Esophagus (tissue), 2 donors: ENCODE results near the gene N4BP2L1. TPM values are rescaled to one million over a fixed set of nuclear protein-coding genes. Genes with fewer than 3 reads are reported as not detected.
A peak's percentile ranks its signal among the peaks of the same experiment; 100 is the strongest.

Source experiments
- H3K27ac ChIP-seq, 2 donors: one replicate each; pipeline ENCODE4 v1.5.1; 2013; ENCODE audit warnings: low read depth in 2 of 2, mild to moderate bottlenecking in 2 of 2, inconsistent platforms in 1 of 2, low read length in 1 of 2, moderate library complexity in 1 of 2
- H3K27me3 ChIP-seq, 2 donors: one replicate each; pipeline ENCODE4 v1.6.1; 2013; ENCODE audit warnings: low read length in 2 of 2, control low read depth in 1 of 2, mild to moderate bottlenecking in 1 of 2; ENCODE audit not compliant: insufficient read depth in 2 of 2, control insufficient read depth in 1 of 2
- H3K36me3 ChIP-seq, 2 donors: one replicate each; pipeline ENCODE4 v1.6.1; 2013; ENCODE audit warnings: low read length in 1 of 2; ENCODE audit not compliant: control insufficient read depth in 2 of 2, insufficient read depth in 2 of 2
- H3K4me1 ChIP-seq, 2 donors: one replicate each; pipeline ENCODE4 v1.6.1; 2013; ENCODE audit warnings: low read length in 1 of 2; ENCODE audit not compliant: control insufficient read depth in 2 of 2, insufficient read depth in 2 of 2
- H3K4me3 ChIP-seq, 2 donors: one replicate each; pipeline ENCODE4 v1.5.1; 2013; ENCODE audit warnings: low read length in 2 of 2, mild to moderate bottlenecking in 2 of 2, low read depth in 1 of 2, moderate library complexity in 1 of 2
- H3K9me3 ChIP-seq, 2 donors: one replicate each; pipeline ENCODE4 v1.6.1; 2013; ENCODE audit warnings: mild to moderate bottlenecking in 2 of 2, low read depth in 1 of 2, low read length in 1 of 2, moderate library complexity in 1 of 2; ENCODE audit not compliant: control insufficient read depth in 2 of 2, insufficient read depth in 1 of 2
- WGBS, 2 donors: extraction: QIAGEN DNeasy Blood & Tissue Kit; methylation state at CpG; one replicate each; pipeline ENCODE4 v1.1.7; 2013; 5-methylcytosine and 5-hydroxymethylcytosine counted together
- polyA plus RNA-seq, 2 donors: library from polyadenylated mRNA; stranded (reverse); fragments of 200-250 nt; gene quantifications; one replicate each; pipeline ENCODE4 v1.2.3, GENCODE V29; 2013
- donor health status: healthy with polysubstance abuse.
- donor health status: Bipolar disorder and iron deficiency.

The N4BP2L1 gene
- polyA plus RNA-seq, 2 donors: 5.0 to 8.4 TPM

DNA sequence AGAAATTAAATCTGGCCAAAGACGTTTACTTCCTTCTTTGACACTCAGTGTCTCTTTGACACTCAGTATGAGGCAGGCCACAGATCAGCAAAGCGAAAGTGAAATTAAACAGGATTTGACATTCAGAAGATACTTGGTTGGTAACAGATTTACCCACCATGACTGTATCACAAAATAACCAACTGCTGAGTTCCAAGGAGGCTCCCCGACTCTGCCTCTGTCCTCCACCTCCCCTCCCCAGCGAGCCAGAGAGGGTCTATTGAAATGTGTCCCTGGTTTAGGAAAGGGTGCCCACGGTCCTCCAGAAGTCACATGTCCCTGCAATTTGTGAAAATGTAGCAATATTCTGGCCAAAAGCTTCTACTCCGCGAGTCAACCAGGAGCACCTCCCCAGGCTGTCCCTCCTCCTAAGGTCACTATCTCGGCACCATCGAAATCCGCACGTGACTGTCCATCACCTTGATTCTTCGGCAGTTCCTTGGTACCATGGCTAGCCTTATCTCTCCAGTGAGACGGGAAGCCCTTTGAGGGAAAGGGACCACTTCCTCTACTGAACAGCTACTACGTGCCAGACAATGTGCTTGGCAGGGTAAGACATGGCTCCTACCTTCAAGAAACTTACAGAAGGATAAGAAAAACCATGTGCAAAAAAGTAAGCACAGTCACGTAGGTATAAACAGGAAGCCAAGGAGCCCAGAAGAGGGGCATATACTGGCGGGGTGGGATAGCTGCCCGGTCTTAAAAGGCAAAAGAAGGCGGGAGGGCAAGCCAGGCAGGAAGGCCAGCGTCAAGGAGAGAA is 1.5 kb downstream of the N4BP2L1 start:
- Histone ChIP-seq H3K36me3 (no peaks in the 10 kb centered on the region), H3K27me3 (no peaks in the 10 kb centered on the region), H3K27ac (peak overlapping the region; percentile 81 to 92), H3K4me1 (peaks cover 0 to 5% of the 10 kb centered on the region in 2 donors), H3K4me3 (peak overlapping the region; percentile 68 to 83), H3K9me3 (no peaks in the 10 kb centered on the region)
- WGBS, 2 donors: 40 to 42% methylated on average over 19 of the region's 19 CpGs

DNA sequence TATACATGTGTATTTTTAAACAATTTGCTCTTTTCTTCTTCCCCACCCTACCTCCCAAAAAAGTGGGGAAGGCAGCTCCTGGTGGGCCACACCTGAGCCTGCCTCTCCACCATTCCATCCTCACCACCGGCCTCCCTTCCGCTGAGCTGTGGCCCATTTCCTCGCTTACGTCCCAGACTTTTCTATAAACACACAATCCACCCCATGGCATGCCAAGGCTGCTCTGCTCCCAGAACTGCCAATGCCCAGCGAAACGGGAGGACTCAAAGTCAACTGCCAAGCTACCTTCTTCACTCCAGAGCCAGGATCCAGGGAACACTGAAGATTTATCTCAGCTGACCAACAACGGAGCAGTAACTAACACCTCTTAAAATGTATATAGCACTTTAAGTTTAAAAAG is 2.8 kb downstream of the N4BP2L1 start:
- H3K27me3 ChIP-seq: no peaks in the 10 kb centered on the region
- H3K4me3 ChIP-seq: no peak overlapping the region
- H3K9me3 ChIP-seq: no peaks in the 10 kb centered on the region
- 90 to 92% methylated on average over 7 of the region's 7 CpGs for WGBS, 2 donors
- H3K4me1 ChIP-seq: peaks cover 0 to 5% of the 10 kb centered on the region in 2 donors
- peaks cover 0 to under 1% of the 10 kb centered on the region in 2 donors for H3K36me3 ChIP-seq
- no peak overlapping the region for H3K27ac ChIP-seq

DNA sequence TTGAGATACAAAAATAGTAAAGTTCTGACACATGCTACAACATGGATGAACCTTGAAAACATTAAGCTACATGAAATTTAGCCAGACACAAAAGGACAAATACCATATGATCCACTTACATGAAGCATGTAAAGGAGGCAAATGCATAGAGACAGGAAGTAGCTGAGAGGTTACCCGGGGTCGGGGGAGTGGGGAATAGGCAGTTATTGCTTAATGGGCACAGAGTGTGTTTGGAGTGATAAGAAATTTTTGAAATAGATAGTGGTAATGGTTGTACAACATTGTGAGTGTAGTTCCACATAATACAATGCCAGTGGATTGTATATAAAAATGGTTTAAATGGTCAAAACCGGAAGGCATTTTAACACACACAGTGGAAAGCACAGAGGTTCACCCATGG is 4.3 kb downstream of the N4BP2L1 start:
- 83 to 89% methylated on average over 3 of the region's 3 CpGs for WGBS, 2 donors
- H3K27me3 ChIP-seq: no peaks in the 10 kb centered on the region
- H3K4me1 ChIP-seq: peaks cover 0 to 5% of the 10 kb centered on the region in 2 donors
- H3K27ac ChIP-seq: no peak overlapping the region
- H3K9me3 ChIP-seq: peaks cover 2 to 4% of the 10 kb centered on the region in 2 donors
- no peak overlapping the region for H3K4me3 ChIP-seq
- H3K36me3 ChIP-seq: peaks cover 0 to 2% of the 10 kb centered on the region in 2 donors

DNA sequence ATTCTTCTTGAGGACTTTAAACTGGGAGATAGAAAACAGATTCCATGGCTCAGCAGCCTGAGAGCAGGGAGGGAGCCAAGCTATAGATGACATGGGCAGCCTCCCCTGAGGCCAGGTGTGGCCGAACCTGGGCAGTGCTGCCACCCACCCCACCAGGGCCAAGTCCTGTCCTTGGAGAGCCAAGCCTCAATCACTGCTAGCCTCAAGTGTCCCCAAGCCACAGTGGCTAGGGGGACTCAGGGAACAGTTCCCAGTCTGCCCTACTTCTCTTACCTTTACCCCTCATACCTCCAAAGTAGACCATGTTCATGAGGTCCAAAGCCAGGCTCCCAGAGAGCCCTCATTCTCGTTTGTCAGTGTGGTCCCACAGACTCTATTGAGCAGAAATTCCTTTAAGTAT is 8.1 kb downstream of the N4BP2L1 start:
- 89 to 91% methylated on average over 2 of the region's 2 CpGs for WGBS, 2 donors
- H3K4me3 ChIP-seq: no peak overlapping the region
- H3K4me1 ChIP-seq: no peaks in the 10 kb centered on the region
- H3K27me3 ChIP-seq: no peaks in the 10 kb centered on the region
- H3K36me3 ChIP-seq: peaks cover 0 to 2% of the 10 kb centered on the region in 2 donors
- peaks cover 2 to 4% of the 10 kb centered on the region in 2 donors for H3K9me3 ChIP-seq
- H3K27ac ChIP-seq: no peak overlapping the region

DNA sequence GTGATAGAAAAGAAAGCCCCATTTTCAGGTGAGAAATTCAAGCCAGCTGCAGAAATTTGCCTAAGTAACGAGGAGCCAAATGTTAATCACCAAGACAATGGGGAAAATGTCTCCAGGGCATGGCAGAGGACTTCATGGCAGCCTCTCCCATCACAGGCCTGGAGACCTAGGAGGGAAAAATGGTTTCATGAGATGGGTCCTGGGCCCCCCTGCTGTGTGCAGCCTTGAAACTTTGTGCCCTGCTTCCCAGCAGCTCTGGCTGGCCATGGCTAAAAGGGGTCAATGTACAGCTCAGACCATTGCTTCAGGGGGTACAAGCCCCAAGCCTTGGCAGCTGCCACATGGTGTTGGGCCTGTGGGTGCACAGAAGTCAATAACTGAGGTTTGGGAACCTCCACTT is 9.9 kb downstream of the N4BP2L1 start:
- WGBS, 2 donors: 83 to 92% methylated on average over 1 of the region's 1 CpG
- Histone ChIP-seq H3K9me3 (peaks cover 2 to 4% of the 10 kb centered on the region in 2 donors), H3K4me1 (no peaks in the 10 kb centered on the region), H3K4me3 (no peak overlapping the region), H3K27ac (no peak overlapping the region), H3K27me3 (no peaks in the 10 kb centered on the region), H3K36me3 (peaks cover 0 to 2% of the 10 kb centered on the region in 2 donors)

DNA sequence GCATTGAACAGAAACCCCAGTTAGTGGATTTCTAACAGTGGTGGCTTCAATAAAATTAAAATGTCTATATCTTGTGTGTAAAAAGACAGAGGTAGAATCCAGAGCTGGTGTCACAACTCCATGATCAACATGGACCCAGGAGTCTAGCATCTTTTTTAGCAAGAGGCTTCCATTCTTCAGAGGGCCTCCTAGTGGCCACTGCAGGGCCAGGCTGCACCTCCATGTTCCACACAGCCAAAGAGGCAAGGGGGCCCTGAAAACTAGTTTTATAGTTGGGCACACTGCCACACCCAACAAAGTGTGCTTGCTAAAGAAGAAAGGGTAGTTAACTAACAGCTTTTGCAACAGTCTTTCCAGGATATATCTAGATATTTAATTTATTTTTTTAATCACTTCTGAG is 12.9 kb downstream of the N4BP2L1 start:
- Histone ChIP-seq H3K4me1 (no peaks in the 10 kb centered on the region), H3K9me3 (peaks cover 2 to 3% of the 10 kb centered on the region in 2 donors), H3K27ac (no peak overlapping the region)

DNA sequence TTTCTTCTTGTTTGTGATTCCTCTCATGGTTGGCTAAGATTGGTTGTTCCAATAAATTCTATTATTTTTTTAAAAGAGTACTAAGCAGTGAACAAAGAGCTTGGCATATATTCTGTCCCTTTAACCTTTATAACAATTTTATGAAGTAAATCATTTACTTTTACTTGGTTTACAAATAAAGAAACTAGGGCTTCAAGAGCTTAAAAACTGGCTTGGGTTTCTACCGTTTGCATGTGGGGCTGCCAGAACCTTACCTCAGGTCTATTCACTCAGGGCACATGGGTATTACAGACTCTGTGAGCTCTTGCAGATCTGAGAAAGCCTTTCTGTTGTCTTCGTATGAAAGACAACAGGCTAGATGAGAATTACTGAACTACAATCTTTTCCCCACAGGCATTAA is 13.3 kb downstream of the N4BP2L1 start:
- Histone ChIP-seq H3K4me3 (no peak overlapping the region), H3K4me1 (no peaks in the 10 kb centered on the region), H3K27me3 (no peaks in the 10 kb centered on the region), H3K36me3 (no peaks in the 10 kb centered on the region), H3K9me3 (no peaks in the 10 kb centered on the region), H3K27ac (no peak overlapping the region)
- 67 to 77% methylated on average over 2 of the region's 2 CpGs for WGBS, 2 donors

More for the DNA sequence above, 12.9 kb downstream of the N4BP2L1 start:
- peaks cover 0 to under 1% of the 10 kb centered on the region in 2 donors for H3K36me3 ChIP-seq
- H3K4me3 ChIP-seq: no peak overlapping the region
- H3K27me3 ChIP-seq: no peaks in the 10 kb centered on the region

DNA sequence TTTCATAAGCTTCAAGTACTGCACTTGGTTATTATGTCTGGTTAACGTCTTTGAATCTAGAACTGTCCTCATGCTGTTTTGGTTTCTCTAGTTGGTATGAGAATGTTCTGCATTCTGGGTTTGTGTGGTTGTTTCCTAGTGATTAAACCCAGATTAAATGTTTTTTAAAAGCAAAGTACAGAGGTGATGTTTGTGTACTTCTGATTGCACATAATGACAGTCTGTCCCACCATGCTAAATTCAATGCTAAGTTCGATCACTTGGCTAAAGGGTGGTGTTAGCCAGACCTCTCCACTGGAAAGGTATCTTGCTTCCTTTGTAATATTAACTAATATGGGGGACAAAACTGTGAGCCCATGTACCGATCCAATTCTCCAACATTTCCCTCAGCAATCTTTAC is 14.6 kb downstream of the N4BP2L1 start:
- no peak overlapping the region for H3K4me3 ChIP-seq
- H3K27me3 ChIP-seq: no peaks in the 10 kb centered on the region
- H3K9me3 ChIP-seq: no peaks in the 10 kb centered on the region
- no peaks in the 10 kb centered on the region for H3K36me3 ChIP-seq
- no peak overlapping the region for H3K27ac ChIP-seq
- 93 to 94% methylated on average over 3 of the region's 3 CpGs for WGBS, 2 donors
- no peaks in the 10 kb centered on the region for H3K4me1 ChIP-seq

DNA sequence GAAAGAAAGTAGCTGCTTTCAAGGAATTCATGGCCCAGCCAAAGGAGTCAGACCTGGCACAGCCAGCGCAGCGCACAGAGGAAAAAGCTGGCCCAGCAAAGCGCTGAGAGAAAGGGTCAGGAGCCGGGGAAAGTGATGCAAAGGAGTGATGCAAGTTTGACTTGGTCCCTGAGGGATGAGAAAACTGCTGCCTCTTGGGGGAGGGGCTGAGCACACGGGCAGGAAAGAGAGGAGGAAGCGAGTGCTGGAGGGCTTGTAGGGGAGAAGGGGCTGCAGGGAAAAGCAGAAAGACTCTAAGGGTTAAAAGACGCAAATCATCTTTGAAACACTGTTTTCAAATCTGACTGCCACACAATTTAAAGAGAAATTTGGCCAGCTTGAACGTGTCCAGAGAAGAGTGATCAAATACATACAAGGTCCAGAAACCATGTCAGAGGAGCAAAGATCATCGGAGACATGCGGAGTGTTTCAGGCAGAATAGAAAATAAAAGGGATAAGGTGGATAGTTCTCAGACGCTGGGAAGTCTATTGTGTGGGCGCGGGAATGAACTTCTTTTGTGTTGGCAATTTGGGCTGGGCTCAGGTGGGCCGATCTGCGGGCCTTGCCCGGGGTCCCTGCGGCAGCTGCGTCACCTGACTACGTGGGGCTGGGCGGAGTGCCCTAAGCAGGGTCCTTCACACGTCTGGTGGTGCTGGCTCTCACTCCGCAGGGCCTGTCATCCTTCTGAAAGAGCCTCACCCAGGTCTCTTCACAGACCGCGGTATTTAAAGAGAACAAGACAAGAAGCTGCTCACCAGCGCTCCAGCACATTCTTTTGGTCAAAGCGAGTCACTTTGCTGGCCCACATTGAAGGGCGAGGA is 18.1 kb downstream of the N4BP2L1 start:
- Histone ChIP-seq H3K4me3 (no peak overlapping the region), H3K27me3 (no peaks in the 10 kb centered on the region), H3K27ac (no peak overlapping the region), H3K36me3 (peaks cover 0 to 4% of the 10 kb centered on the region in 2 donors), H3K4me1 (no peaks in the 10 kb centered on the region), H3K9me3 (no peaks in the 10 kb centered on the region)
- 62 to 67% methylated on average over 27 of the region's 27 CpGs for WGBS, 2 donors
